ENCODE results near the gene HIPK4. TPM values are rescaled to one million over a fixed set of nuclear protein-coding genes. Genes with fewer than 3 reads are reported as not detected.
"Not testable (repeated sequence)": the region's sequence is repeated elsewhere in the genome, so short reads cannot be mapped to it uniquely, and the experiment has no call there.

Gene HIPK4
- total RNA-seq, 3 donors from 2014 or later (not counting 1 experiment from before 2014, with no cell fraction given), result 0.14 to 0.29 TPM; not detected in 1

DNA sequence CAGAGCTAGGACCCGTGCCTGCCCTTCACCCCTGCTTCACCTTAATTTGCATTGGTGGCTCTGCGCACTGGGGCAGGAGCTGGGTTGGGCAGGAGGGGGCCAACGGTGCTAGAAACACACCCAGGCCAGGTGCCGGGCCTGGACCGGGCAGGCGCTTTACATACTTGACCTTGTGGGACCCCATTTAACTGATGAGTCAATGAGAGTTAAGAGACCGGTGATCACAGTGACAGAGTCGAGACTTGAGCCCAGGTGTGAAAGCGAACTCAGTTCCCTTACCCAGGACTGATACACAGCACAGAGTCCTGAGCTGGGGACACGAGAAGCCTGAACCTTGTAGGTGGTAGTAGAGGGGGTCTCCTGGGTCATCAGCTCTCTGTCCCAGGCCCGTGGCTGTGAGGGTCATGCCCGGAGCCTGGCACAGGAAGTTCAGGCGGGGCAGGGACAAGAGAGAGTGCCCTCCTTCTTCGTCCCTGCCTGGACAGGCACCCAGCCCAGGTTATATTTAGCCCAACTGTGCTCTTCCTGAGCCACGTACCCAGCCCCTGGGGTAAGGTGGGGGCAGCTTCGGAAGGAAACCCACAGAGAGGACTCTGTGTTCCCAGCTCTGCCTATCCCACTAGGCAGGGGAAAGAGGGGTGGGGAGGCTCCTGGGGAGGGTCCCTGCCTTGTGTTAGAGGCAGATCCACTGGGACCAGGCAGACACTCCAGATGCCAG, 21.3 kb upstream of the HIPK4 start:
- Mint-ChIP-seq H3K27ac (no peak overlapping the region), H3K27me3 (ENCODE audit: low read depth in 2 of 2) (peaks cover 0 to 3% of the 10 kb centered on the region in 2 donors), H3K4me1 (peaks cover 19 to 33% of the 10 kb centered on the region in 2 donors), H3K4me3 (no peak overlapping the region), H3K9me3 (no peaks in the 10 kb centered on the region), H3K36me3 (no peaks in the 10 kb centered on the region)
- no peak overlapping the region for H3K4me3 ChIP-seq (ENCODE audit: low read length)
- H3K4me1 ChIP-seq (ENCODE audit: control insufficient read depth, insufficient read depth, low read length), result peaks cover 49% of the 10 kb centered on the region
- no peak overlapping the region for H3K27ac ChIP-seq (ENCODE audit: low read length)
- no peaks in the 10 kb centered on the region for H3K9me3 ChIP-seq (ENCODE audit: control insufficient read depth, insufficient read depth, low read length)
- DNase-seq (peak in 1 of 2 donors; percentile 1), ATAC-seq (no peak)
- 44% methylated on average over 16 of the region's 16 CpGs for whole genome bisulfite sequencing (ENCODE audit: insufficient coverage)
- TF ChIP-seq, protein P1, sequence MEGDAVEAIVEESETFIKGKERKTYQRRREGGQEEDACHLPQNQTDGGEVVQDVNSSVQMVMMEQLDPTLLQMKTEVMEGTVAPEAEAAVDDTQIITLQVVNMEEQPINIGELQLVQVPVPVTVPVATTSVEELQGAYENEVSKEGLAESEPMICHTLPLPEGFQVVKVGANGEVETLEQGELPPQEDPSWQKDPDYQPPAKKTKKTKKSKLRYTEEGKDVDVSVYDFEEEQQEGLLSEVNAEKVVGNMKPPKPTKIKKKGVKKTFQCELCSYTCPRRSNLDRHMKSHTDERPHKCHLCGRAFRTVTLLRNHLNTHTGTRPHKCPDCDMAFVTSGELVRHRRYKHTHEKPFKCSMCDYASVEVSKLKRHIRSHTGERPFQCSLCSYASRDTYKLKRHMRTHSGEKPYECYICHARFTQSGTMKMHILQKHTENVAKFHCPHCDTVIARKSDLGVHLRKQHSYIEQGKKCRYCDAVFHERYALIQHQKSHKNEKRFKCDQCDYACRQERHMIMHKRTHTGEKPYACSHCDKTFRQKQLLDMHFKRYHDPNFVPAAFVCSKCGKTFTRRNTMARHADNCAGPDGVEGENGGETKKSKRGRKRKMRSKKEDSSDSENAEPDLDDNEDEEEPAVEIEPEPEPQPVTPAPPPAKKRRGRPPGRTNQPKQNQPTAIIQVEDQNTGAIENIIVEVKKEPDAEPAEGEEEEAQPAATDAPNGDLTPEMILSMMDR (IDR thresholded peaks at IDR 0.05), result no peak
- H3K36me3 ChIP-seq (ENCODE audit: control insufficient read depth, insufficient read depth, low read length), result no peaks in the 10 kb centered on the region
- intact Hi-C loops (cut with micrococcal nuclease), result no loop called here
- H3K27me3 ChIP-seq (ENCODE audit: control insufficient read depth, insufficient read depth, low read length), result no peaks in the 10 kb centered on the region

DNA sequence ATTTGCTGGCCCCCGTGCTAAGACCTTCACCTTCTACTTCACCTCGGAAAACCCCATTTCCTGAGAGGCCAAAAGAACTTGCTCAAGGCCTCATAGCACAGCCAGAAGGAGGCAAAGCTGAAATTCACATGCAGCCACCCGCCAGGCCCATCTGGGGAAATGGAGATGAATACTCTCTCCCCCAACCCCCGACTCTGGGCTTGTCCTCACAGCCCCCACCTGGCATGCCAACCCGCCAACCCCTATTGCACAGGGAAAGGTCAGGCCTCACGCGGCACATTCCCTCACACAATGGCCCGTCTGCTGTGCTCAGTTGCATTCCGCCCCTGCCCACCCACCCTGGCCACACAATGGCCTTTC, 20.0 kb upstream of the HIPK4 start:
- ATAC-seq, result no peak

DNA sequence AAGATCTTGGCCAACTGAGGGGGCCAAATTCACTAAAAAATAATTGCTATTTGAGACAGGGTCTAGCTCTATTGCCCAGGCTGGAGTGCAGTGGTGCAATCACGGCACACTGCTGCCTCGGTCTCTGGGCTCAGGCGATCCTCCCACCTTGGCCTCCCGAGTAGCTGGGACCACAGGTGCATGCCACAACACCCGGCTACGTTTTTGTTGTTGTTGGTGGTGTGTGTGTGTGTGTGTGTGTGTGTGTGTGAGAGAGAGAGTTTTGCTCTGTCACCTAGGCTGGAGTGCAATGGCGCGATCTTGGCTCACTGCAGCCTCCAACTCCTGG, 18.6 kb upstream of the HIPK4 start:
- H3K27ac ChIP-seq (ENCODE audit: low read length); H3K27me3 Mint-ChIP-seq (ENCODE audit: low read depth in 2 of 2); H3K9me3 Mint-ChIP-seq; H3K9me3 ChIP-seq (ENCODE audit: control insufficient read depth, insufficient read depth, low read length); intact Hi-C loops (cut with micrococcal nuclease); H3K36me3 Mint-ChIP-seq; DNase-seq; H3K27me3 ChIP-seq (ENCODE audit: control insufficient read depth, insufficient read depth, low read length); H3K4me3 ChIP-seq (ENCODE audit: low read length); H3K4me3 Mint-ChIP-seq; H3K36me3 ChIP-seq (ENCODE audit: control insufficient read depth, insufficient read depth, low read length); H3K27ac Mint-ChIP-seq; ATAC-seq: not testable (repeated sequence)
- H3K4me1 ChIP-seq (ENCODE audit: control insufficient read depth, insufficient read depth, low read length), result peaks cover 36% of the 10 kb centered on the region
- H3K4me1 Mint-ChIP-seq, result peaks cover 13 to 31% of the 10 kb centered on the region in 2 donors
- WGBS (ENCODE audit: insufficient coverage), result 90% methylated on average over 8 of the region's 8 CpGs

More for the DNA sequence above, 20.0 kb upstream of the HIPK4 start:
- H3K27me3 Mint-ChIP-seq (ENCODE audit: low read depth in 2 of 2), result peaks cover 0 to 3% of the 10 kb centered on the region in 2 donors
- H3K36me3 Mint-ChIP-seq, result no peaks in the 10 kb centered on the region
- H3K27ac ChIP-seq (ENCODE audit: low read length), result no peak overlapping the region
- 69% methylated on average over 9 of the region's 9 CpGs for WGBS (ENCODE audit: insufficient coverage)
- peaks cover 12 to 26% of the 10 kb centered on the region in 2 donors for H3K4me1 Mint-ChIP-seq
- TF ChIP-seq, protein P1 (IDR thresholded peaks at IDR 0.05), result no peak
- H3K4me3 Mint-ChIP-seq, result no peak overlapping the region
- H3K36me3 ChIP-seq (ENCODE audit: control insufficient read depth, insufficient read depth, low read length), result no peaks in the 10 kb centered on the region
- no peak for DNase-seq
- no peaks in the 10 kb centered on the region for H3K27me3 ChIP-seq (ENCODE audit: control insufficient read depth, insufficient read depth, low read length)
- no peaks in the 10 kb centered on the region for H3K9me3 Mint-ChIP-seq
- intact Hi-C loops (cut with micrococcal nuclease), result no loop called here
- H3K27ac Mint-ChIP-seq, result no peak overlapping the region
- H3K9me3 ChIP-seq (ENCODE audit: control insufficient read depth, insufficient read depth, low read length), result no peaks in the 10 kb centered on the region
- no peak overlapping the region for H3K4me3 ChIP-seq (ENCODE audit: low read length)
- peaks cover 41% of the 10 kb centered on the region for H3K4me1 ChIP-seq (ENCODE audit: control insufficient read depth, insufficient read depth, low read length)

DNA sequence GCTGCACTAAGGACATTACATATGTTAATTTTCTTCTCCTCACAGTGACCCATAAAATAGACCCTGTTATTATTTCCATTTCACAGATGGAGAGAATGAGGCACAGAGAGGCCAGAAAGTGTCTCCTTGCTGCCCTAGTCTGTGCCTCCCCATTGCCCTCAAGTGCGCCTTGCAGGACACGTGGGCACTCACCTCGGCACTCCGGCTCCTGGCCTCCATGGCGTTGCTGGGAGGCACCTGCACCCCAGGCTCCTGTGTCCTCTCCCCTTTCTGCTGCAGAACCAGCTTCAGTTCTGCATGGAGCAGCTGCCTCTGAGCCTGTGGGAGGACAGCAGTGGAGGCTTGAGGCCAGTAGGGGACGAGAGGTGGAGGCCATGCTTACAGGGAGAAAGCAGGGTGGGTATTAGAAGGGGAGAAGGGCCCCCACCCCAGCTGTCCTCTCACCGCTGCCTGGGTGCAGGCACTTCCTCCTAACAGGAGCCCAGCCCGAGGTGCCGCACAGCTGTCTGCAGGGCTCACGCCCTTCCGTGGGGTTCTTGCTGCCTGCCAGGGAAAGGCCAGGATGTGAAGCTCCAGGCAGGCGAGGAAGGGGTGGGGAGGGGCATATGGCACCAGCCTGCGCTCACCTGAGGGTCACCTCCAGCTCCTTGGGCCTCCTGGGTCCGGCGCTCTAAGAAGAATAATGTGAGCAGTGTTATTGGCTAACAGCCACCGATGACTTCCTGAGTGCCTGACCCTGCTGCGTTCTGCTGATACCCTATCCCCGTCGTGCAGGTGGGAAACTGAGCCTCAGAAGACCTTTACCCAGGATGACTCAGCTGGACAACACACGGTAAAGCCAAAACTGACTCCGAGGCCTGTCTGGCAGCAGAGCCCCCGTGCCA, 18.0 kb upstream of the HIPK4 start:
- WGBS (ENCODE audit: insufficient coverage), result 44% methylated on average over 22 of the region's 22 CpGs
- H3K36me3 ChIP-seq (ENCODE audit: control insufficient read depth, insufficient read depth, low read length), result no peaks in the 10 kb centered on the region
- H3K9me3 ChIP-seq (ENCODE audit: control insufficient read depth, insufficient read depth, low read length), result no peaks in the 10 kb centered on the region
- H3K4me1 Mint-ChIP-seq, result peaks cover 16 to 31% of the 10 kb centered on the region in 2 donors
- no peaks in the 10 kb centered on the region for H3K9me3 Mint-ChIP-seq
- H3K27me3 ChIP-seq (ENCODE audit: control insufficient read depth, insufficient read depth, low read length), result no peaks in the 10 kb centered on the region
- H3K27ac ChIP-seq (ENCODE audit: low read length), result peak overlapping the region; percentile 3
- TF ChIP-seq, protein P1 (IDR thresholded peaks at IDR 0.05), result no peak
- H3K4me1 ChIP-seq (ENCODE audit: control insufficient read depth, insufficient read depth, low read length), result peaks cover 35% of the 10 kb centered on the region
- DNase-seq (peak in 1 of 2 donors; percentile 8), ATAC-seq (no peak)
- peak overlapping the region in 1 of 2 donors; percentile 24 for H3K27ac Mint-ChIP-seq
- H3K27me3 Mint-ChIP-seq (ENCODE audit: low read depth in 2 of 2), result no peaks in the 10 kb centered on the region
- peak overlapping the region; percentile 17 for H3K4me3 Mint-ChIP-seq
- H3K4me3 ChIP-seq (ENCODE audit: low read length), result no peak overlapping the region
- H3K36me3 Mint-ChIP-seq, result no peaks in the 10 kb centered on the region
- intact Hi-C loops (cut with micrococcal nuclease), result no loop called here
